K562 (cell line): Measurements from ENCODE around the gene GATAD2B. TPM values are rescaled to one million over a fixed set of nuclear protein-coding genes. Genes with fewer than 3 reads are reported as not detected.

ENCODE experiments used
- ATAC-seq: fragments of 200-7000 bp; cut with Tn5 transposase; 3 replicates; pipeline ENCODE4 v1.9.1; 2020; ENCODE audit warnings: moderate library complexity
- BruUV-seq: library from RNA; stranded (reverse); fragments of 400-500 nt; replicated peaks from 2 replicates; lab custom pipeline; 2021; lab: Mats Ljungman, UMichigan
- CTCF ChIA-PET: fragments of 300-600 bp; formaldehyde crosslinking; extraction: SDS; loops from one replicate; lab custom pipeline; 2021; ENCODE audit warnings: low intra/inter-chr PET ratio; lab: Yijun Ruan, JAX
- POLR2A ChIA-PET: fragments of 300-600, 350-650 bp; sonication (Branson Sonifier 250); formaldehyde crosslinking; extraction: SDS; loops from one replicate; lab custom pipeline; 2021; ENCODE audit warnings: antibody characterized with exemption, inconsistent platforms; lab: Yijun Ruan, JAX
- DNase-seq, 4 experiments: peaks; one replicate each; pipeline versions ENCODE4 v3.0.0 to v3.0.0-alpha.2; 2011 to 2018; ENCODE audit warnings: low spot score in 3 of 4, mixed read lengths in 3 of 4; ENCODE audit errors: extremely low read depth in 1 of 4
- FAIRE-seq: peaks from 2 replicates; lab custom pipeline; 2011; peaks lifted over from hg19 to GRCh38; lab: Jason Lieb, UNC
- H2AFZ ChIP-seq: 2 replicates; pipeline ENCODE4 v1.6.0; 2011; ENCODE audit warnings: low read depth, low read length, control low read depth, inconsistent platforms
- H3K27ac ChIP-seq: fragments of 200-600 bp; 3 replicates; pipeline ENCODE4 v1.8.0; 2011; ENCODE audit warnings: low read depth, mild to moderate bottlenecking, control low read depth, inconsistent platforms, low read length, moderate library complexity, mixed read lengths; ENCODE audit errors: extremely low read depth
- H3K27me3 ChIP-seq, 2 experiments: fragments of 300-600 bp in 1 of 2; 2 replicates in 1 of 2; 3 replicates in 1 of 2; pipeline versions ENCODE4 v1.6.0 to v1.8.0; 2011; ENCODE audit warnings: inconsistent platforms in 2 of 2, low read length in 2 of 2, mild to moderate bottlenecking in 1 of 2, mixed read lengths in 1 of 2, moderate library complexity in 1 of 2; ENCODE audit not compliant: control insufficient read depth in 2 of 2, insufficient read depth in 2 of 2
- H3K36me3 ChIP-seq: fragments of 300-600 bp; 3 replicates; pipeline ENCODE4 v1.8.0; 2011; ENCODE audit warnings: mild to moderate bottlenecking, low read length, inconsistent platforms; ENCODE audit not compliant: control insufficient read depth, insufficient read depth
- H3K4me1 ChIP-seq, 2 experiments: fragments of 200-600 bp in 1 of 2; replicated peaks in 1 of 2; 2 replicates in 1 of 2; 3 replicates in 1 of 2; pipeline versions ENCODE4 v1.5.1 to v1.8.0; 2011; ENCODE audit warnings: inconsistent platforms in 2 of 2, low read length in 2 of 2, mild to moderate bottlenecking in 1 of 2, mixed read lengths in 1 of 2, moderate library complexity in 1 of 2; ENCODE audit not compliant: control insufficient read depth in 2 of 2, insufficient read depth in 2 of 2
- H3K4me2 ChIP-seq: 2 replicates; pipeline ENCODE4 v1.6.1; 2011; ENCODE audit warnings: low read length, control low read depth, inconsistent platforms, mixed read lengths; ENCODE audit not compliant: insufficient read depth
- H3K4me3 ChIP-seq: fragments of 200-600 bp; sonication (generic), shearing (Covaris generic); 2 replicates; pipeline ENCODE4 v1.5.1; 2016; ENCODE audit warnings: control low read depth, inconsistent platforms
- H3K79me2 ChIP-seq: fragments of 200-600 bp; 3 replicates; pipeline ENCODE4 v1.8.0; 2011; ENCODE audit warnings: low read length, inconsistent platforms; ENCODE audit not compliant: control insufficient read depth, insufficient read depth
- H3K9ac ChIP-seq, 2 experiments: 2 replicates each; pipeline versions ENCODE4 v1.6.0 to v1.6.1; 2011; ENCODE audit warnings: low read depth in 2 of 2, low read length in 2 of 2, control low read depth in 1 of 2, inconsistent platforms in 1 of 2, mild to moderate bottlenecking in 1 of 2, mixed read lengths in 1 of 2; ENCODE audit not compliant: insufficient read depth in 1 of 2
- H3K9me1 ChIP-seq: one replicate; pipeline ENCODE4 v1.6.0; 2011; ENCODE audit warnings: inconsistent platforms, mild to moderate bottlenecking, low read length, moderate library complexity; ENCODE audit not compliant: control insufficient read depth, insufficient read depth
- H3K9me3 ChIP-seq: replicated peaks from 2 replicates; pipeline ENCODE4 v1.5.1; 2011; ENCODE audit warnings: low read depth, low read length, inconsistent platforms; ENCODE audit not compliant: control insufficient read depth, insufficient read depth
- H4K20me1 ChIP-seq: replicated peaks from 2 replicates; pipeline ENCODE4 v1.6.1; 2011; ENCODE audit warnings: low read length, inconsistent platforms, mixed read lengths; ENCODE audit not compliant: control insufficient read depth, insufficient read depth
- HOMEZ ChIP-seq: fragments of 250-450 bp; sonication (Bioruptor Pico); IDR thresholded peaks from 2 replicates; pipeline ENCODE4 v1.4.0; 2020; ENCODE audit warnings: mild to moderate bottlenecking, moderate library complexity
- SRSF3 ChIP-seq: fragments of 200-400 bp; formaldehyde crosslinking; IDR thresholded peaks from 2 replicates; pipeline ENCODE4 v1.6.1; 2016; ENCODE audit warnings: mild to moderate bottlenecking, low read length, moderate library complexity; ENCODE audit not compliant: insufficient read depth
- WGBS: fragments of 100-300 bp; shearing (Covaris generic); methylation state at CpG from one replicate; pipeline ENCODE4 v1.1.6; 2016; ENCODE audit warnings: low coverage, mixed read lengths; ENCODE audit not compliant: insufficient coverage; ENCODE audit errors: missing lambda C conversion rate; 5-methylcytosine and 5-hydroxymethylcytosine counted together
- in situ Hi-C: fragments of 300-500 bp; cut with MboI; formaldehyde crosslinking; loops from 4 replicates; pipeline ENCODE4 v1.15.0; 2018; ENCODE audit warnings: inconsistent platforms, mixed read lengths
- intact Hi-C: fragments of 100-400 bp; cut with micrococcal nuclease; formaldehyde crosslinking; loops from 2 replicates; pipeline ENCODE4 v1.14.2; 2022
- polyA plus RNA-seq, 8 experiments: library from polyadenylated mRNA; depleted of rRNA in 4 of 8; stranded (reverse) in 5 of 8; unstranded in 3 of 8; fragments of >200 nt; fragmentation: Nextera tagmentation in 2 of 8; fragmentation: Illumina TruSeq in 1 of 8; extraction: Ambion mirVana in 2 of 8; extraction: Trizol in 1 of 8; gene quantifications; 2 replicates each; pipeline versions ENCODE4 v1.2.1 to v1.2.3, GENCODE V29; 2011 to 2014; ENCODE audit warnings: inconsistent platforms in 1 of 8, missing spikeins in 1 of 8
- total RNA-seq, 7 experiments: library from RNA; depleted of rRNA in 6 of 7; stranded (reverse); fragments of >200 nt in 6 of 7; fragmentation: Illumina TruSeq in 2 of 7; extraction: Trizol in 2 of 7; gene quantifications; 2 replicates each; pipeline versions ENCODE4 v1.2.1 to v1.2.3, GENCODE V29; 2011 to 2021; ENCODE audit warnings: low replicate concordance in 1 of 7
- TF ChIP-seq, protein P1 (sequence below), 2 experiments: fragments of 450-650 bp in 1 of 2; sonication (generic) in 1 of 2; formaldehyde crosslinking in 1 of 2; IDR thresholded peaks; 2 replicates each; pipeline versions ENCODE4 v1.7.1 to v1.9.0; 2016 to 2022; ENCODE audit warnings: inconsistent platforms in 1 of 2, mild to moderate bottlenecking in 1 of 2, missing genetic modification reagents in 1 of 2

The GATAD2B gene
- total and polyA plus RNA-seq, 9 of the 15 experiments (the other 6 are each of a cell fraction or from before 2014, with no cell fraction given): 1.5 to 40.2 (median 4.9) TPM

DNA sequence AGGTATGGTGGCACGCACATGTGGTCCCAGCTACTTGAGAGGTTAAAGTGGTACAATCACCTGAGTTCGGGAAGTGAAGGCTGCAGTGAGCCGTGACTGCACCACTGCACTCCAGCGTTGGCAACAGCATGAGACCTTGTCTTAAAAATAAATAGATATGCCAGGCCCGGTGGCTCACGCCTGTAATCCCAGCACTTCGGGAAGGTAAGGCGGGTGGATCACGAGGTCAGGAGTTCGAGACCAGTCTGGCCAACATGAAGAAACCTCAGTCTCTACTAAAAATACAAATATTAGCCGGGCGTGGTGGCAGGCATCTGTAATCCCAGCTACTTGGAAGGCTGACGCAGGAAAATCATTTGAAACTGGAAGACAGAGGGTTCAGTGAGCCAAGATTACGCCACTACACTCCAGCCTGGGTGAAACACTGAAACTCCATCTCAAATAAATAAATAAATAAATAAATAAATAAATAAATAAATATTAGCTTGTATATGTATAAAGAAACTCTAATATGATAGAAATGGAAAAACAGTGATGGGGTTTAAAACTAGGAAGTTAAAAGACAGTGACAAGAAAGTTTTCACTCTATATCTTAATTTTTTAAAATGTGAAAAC lies 18.8 kb downstream of the GATAD2B start:
- BruUV-seq: no TSS peak
- Histone ChIP-seq H3K27ac (no peak overlapping the region), H3K36me3 (peaks cover 25% of the 10 kb centered on the region), H3K9me1 (no peaks in the 10 kb centered on the region), H3K9ac (no peak overlapping the region), H2AFZ (no peak overlapping the region), H4K20me1 (no peaks in the 10 kb centered on the region), H3K79me2 (peaks cover 92% of the 10 kb centered on the region), H3K4me1 (peaks cover 0 to 4% of the 10 kb centered on the region in 2 experiments; a peak in 3 of 5 replicates), H3K4me3 (no peak overlapping the region), H3K4me2 (no peak overlapping the region), H3K27me3 (no peaks in the 10 kb centered on the region), H3K9me3 (no peaks in the 10 kb centered on the region)
- ChIA-PET POLR2A (interaction anchor here (0.7 to 1.9 kb wide), 5 partner anchors 9 to 82 kb away, joined by 3 to 4 read pairs (median 3); no protein-coding TSS in a partner anchor), CTCF (no interaction called here)
- ATAC-seq (no peak), FAIRE-seq (no peak), DNase-seq (no peak)
- in situ Hi-C loops (no loop called here), intact Hi-C loops (no loop called here)
- no peak for TF ChIP-seq SRSF3
- TF ChIP-seq, protein P1, sequence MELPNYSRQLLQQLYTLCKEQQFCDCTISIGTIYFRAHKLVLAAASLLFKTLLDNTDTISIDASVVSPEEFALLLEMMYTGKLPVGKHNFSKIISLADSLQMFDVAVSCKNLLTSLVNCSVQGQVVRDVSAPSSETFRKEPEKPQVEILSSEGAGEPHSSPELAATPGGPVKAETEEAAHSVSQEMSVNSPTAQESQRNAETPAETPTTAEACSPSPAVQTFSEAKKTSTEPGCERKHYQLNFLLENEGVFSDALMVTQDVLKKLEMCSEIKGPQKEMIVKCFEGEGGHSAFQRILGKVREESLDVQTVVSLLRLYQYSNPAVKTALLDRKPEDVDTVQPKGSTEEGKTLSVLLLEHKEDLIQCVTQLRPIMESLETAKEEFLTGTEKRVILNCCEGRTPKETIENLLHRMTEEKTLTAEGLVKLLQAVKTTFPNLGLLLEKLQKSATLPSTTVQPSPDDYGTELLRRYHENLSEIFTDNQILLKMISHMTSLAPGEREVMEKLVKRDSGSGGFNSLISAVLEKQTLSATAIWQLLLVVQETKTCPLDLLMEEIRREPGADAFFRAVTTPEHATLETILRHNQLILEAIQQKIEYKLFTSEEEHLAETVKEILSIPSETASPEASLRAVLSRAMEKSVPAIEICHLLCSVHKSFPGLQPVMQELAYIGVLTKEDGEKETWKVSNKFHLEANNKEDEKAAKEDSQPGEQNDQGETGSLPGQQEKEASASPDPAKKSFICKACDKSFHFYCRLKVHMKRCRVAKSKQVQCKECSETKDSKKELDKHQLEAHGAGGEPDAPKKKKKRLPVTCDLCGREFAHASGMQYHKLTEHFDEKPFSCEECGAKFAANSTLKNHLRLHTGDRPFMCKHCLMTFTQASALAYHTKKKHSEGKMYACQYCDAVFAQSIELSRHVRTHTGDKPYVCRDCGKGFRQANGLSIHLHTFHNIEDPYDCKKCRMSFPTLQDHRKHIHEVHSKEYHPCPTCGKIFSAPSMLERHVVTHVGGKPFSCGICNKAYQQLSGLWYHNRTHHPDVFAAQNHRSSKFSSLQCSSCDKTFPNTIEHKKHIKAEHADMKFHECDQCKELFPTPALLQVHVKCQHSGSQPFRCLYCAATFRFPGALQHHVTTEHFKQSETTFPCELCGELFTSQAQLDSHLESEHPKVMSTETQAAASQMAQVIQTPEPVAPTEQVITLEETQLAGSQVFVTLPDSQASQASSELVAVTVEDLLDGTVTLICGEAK (IDR thresholded peaks at IDR 0.05): no peak
- TF ChIP-seq, protein P1 (CRISPR knock-in tag; IDR thresholded peaks at IDR 0.05): no peak
- no peak for TF ChIP-seq HOMEZ
- 97% methylated on average over 14 of the region's 14 CpGs for WGBS
